ENCODE data around the gene PODXL2. TPM values are rescaled to one million over a fixed set of nuclear protein-coding genes. Genes with fewer than 3 reads are reported as not detected.

The PODXL2 gene
- total and polyA plus RNA-seq, 7 experiments from 2014 or later, result 2.2 to 6.5 (median 3.6) TPM

GRCh38 chr3:127587876-127588275 lies 41.1 kb upstream of the PODXL2 start:
- H3K4me3 Mint-ChIP-seq, result peak overlapping the region in 1 of 10 donors; percentile 23

DNA sequence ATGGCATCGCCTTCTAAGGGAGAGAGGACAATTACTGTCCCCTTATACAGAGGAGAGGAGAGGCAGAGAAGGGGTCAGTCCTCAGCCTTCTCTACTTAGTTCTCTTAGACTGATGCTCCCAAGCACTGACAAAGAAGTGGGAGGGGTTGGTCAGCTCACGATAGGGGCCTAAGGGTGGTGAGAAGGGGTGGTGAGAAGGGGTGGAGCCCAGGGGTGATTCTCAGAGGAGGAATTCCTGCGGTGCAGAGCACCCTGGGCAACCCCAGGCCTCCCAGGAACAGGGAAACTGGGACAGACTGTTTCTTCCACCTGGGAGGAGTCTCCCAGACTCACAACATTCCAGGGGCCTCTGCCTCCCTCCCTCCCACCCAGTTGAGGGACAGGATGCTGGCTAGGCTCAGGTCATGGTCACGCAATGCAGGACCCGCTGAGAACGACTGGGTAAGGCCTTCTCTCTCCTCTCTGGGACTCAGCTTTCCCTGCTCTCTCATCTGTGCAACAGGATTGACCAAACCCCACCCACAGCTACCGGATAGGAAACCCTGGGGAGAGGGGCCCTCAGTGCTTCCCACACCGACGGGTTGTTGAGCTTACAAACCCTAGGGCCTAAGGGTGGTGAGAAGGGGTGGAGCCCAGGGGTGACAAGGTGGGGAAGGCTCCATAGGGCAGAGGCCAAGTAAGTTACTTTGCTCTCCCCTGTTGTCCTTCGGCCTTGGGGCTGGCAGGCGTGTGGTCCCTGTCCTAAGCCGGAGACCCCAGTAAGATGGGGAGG lies 40.0 kb upstream of the PODXL2 start:
- Mint-ChIP-seq H3K36me3 (peaks cover 0 to 2% (median 0%) of the 10 kb centered on the region in 5 donors), H3K9me3 (no peaks in the 10 kb centered on the region), H3K27me3 (no peaks in the 10 kb centered on the region), H3K4me3 (peak overlapping the region; percentile 84 to 96 (median 88)), H3K27ac (peak overlapping the region in 7 of 9 donors; percentile 50 to 94 (median 77)), H3K4me1 (peaks cover 23 to 66% (median 55%) of the 10 kb centered on the region in 7 donors)
- ATAC-seq (no peak), DNase-seq (peak in 3 of 9 donors; percentile 17 to 30 (median 17))
- Histone ChIP-seq H3K36me3 (ENCODE audit: control insufficient read depth in 2 of 3, insufficient read depth in 3 of 3, low read length in 3 of 3) (peaks cover 0 to 3% (median 0%) of the 10 kb centered on the region in 3 experiments), H3K4me1 (ENCODE audit: control insufficient read depth in 2 of 2, insufficient read depth in 2 of 2, low read length in 2 of 2) (peaks cover 11 to 12% of the 10 kb centered on the region in 2 donors), H3K27me3 (ENCODE audit: control insufficient read depth in 2 of 2, insufficient read depth in 2 of 2, low read length in 2 of 2) (no peaks in the 10 kb centered on the region), H3K27ac (ENCODE audit: low read depth, low read length) (peak overlapping the region; percentile 80), H3K9me3 (ENCODE audit: control insufficient read depth in 2 of 3, low read length in 3 of 3) (no peaks in the 10 kb centered on the region), H3K4me3 (ENCODE audit: low read length) (peak overlapping the region; percentile 91)
- ChIA-PET CTCF (interaction anchor here (0.6 to 3.6 kb wide), 3 partner anchors 14 to 106 kb away, joined by 3 to 8 read pairs (median 7); no protein-coding TSS in a partner anchor), POLR2A (interaction anchor here (0.9 to 2.3 kb wide), 4 partner anchors 8 to 83 kb away, joined by 3 to 14 read pairs (median 4); partner anchors contain the start of gene MCM2)
- intact Hi-C loops (cut with micrococcal nuclease), result no loop called here

More at GRCh38 chr3:127587876-127588275, 41.1 kb upstream of the PODXL2 start:
- Mint-ChIP-seq H3K36me3 (peaks cover 0 to 2% (median 0%) of the 10 kb centered on the region in 5 donors), H3K4me1 (peaks cover 23 to 63% (median 55%) of the 10 kb centered on the region in 7 donors), H3K27ac (no peak overlapping the region), H3K27me3 (no peaks in the 10 kb centered on the region), H3K9me3 (no peaks in the 10 kb centered on the region)
- intact Hi-C loops (cut with micrococcal nuclease), result no loop called here
- Histone ChIP-seq H3K4me3 (ENCODE audit: low read length) (no peak overlapping the region), H3K4me1 (ENCODE audit: control insufficient read depth in 2 of 2, insufficient read depth in 2 of 2, low read length in 2 of 2) (peaks cover 11 to 12% of the 10 kb centered on the region in 2 donors), H3K36me3 (ENCODE audit: control insufficient read depth in 2 of 3, insufficient read depth in 3 of 3, low read length in 3 of 3) (peaks cover 0 to 3% (median 0%) of the 10 kb centered on the region in 3 experiments), H3K9me3 (ENCODE audit: control insufficient read depth in 2 of 3, low read length in 3 of 3) (no peaks in the 10 kb centered on the region), H3K27me3 (ENCODE audit: control insufficient read depth in 2 of 2, insufficient read depth in 2 of 2, low read length in 2 of 2) (no peaks in the 10 kb centered on the region), H3K27ac (ENCODE audit: low read depth, low read length) (no peak overlapping the region)
- ChIA-PET POLR2A (no interaction called here), CTCF (interaction anchor here (1.7 to 3.6 kb wide), 2 partner anchors 13 to 107 kb away, joined by 7 to 8 read pairs; no protein-coding TSS in a partner anchor)
- DNase-seq (no peak), ATAC-seq (no peak)

DNA sequence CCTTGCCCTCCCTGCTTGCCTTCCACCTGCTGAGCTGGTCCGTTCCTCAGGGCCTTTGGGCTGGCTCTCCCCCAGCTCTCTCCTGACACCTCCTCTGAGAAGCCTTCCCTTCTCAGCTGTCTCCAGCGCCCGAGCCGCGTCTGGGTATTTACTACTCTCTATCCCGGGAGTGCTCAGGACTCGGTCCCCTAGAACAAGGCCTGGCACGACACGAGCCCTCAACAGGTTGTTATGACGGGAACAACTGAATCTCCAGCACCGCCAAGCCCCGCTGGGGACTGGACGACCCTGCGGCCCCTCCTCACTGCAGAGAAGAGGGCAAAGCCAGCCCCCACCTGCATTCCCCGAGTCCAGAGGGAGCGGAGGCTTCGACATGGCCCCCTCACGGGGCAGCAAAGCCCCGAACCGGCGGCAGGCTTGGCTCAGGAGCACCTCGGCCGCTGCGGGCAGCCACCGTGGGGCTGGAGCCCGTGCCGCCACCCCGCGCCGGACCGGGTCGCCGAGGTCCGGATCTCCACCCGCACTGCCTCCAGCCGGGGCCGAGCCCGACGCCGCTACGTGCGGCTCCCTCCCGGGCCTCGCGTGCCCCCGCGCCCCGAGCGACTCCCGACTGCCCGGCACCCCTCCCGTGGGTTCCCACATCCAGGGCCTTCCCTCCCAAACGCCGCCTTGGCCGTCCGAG lies 39.2 kb upstream of the PODXL2 start:
- no peak for ATAC-seq
- peak in 5 of 9 donors; percentile 14 to 37 (median 19) for DNase-seq
- ChIA-PET CTCF (interaction anchor here (1.7 to 3.6 kb wide), 2 partner anchors 14 to 105 kb away, joined by 7 to 8 read pairs; no protein-coding TSS in a partner anchor), POLR2A (interaction anchor here (0.9 to 2.3 kb wide), 5 partner anchors 9 to 1028 kb away, joined by 3 to 14 read pairs (median 3); partner anchors contain the start of genes ABTB1 and MCM2)
- peaks cover 11 to 12% of the 10 kb centered on the region in 2 donors for H3K4me1 ChIP-seq (ENCODE audit: control insufficient read depth in 2 of 2, insufficient read depth in 2 of 2, low read length in 2 of 2)
- peaks cover 0 to 3% (median 0%) of the 10 kb centered on the region in 3 experiments for H3K36me3 ChIP-seq (ENCODE audit: control insufficient read depth in 2 of 3, insufficient read depth in 3 of 3, low read length in 3 of 3)
- peaks cover 21 to 62% (median 51%) of the 10 kb centered on the region in 7 donors for H3K4me1 Mint-ChIP-seq
- H3K27me3 Mint-ChIP-seq, result no peaks in the 10 kb centered on the region
- no peaks in the 10 kb centered on the region for H3K9me3 ChIP-seq (ENCODE audit: control insufficient read depth in 2 of 3, low read length in 3 of 3)
- H3K4me3 Mint-ChIP-seq, result peak overlapping the region; percentile 86 to 98 (median 92)
- peak overlapping the region; percentile 80 for H3K27ac ChIP-seq (ENCODE audit: low read depth, low read length)
- H3K9me3 Mint-ChIP-seq, result no peaks in the 10 kb centered on the region
- no peaks in the 10 kb centered on the region for H3K27me3 ChIP-seq (ENCODE audit: control insufficient read depth in 2 of 2, insufficient read depth in 2 of 2, low read length in 2 of 2)
- H3K27ac Mint-ChIP-seq, result peak overlapping the region in 8 of 9 donors; percentile 37 to 94 (median 76)
- intact Hi-C loops (cut with micrococcal nuclease), result loop anchor here (1.0 to 10.0 kb wide), 18 partner anchors 9 to 1995 kb away; partner anchors contain the start of genes ABTB1 (in 2 of the 2), MCM2 (in 2 of the 2), SEC61A1 (in 2 of the 2) and MBD4 (in 1 of the 2)
- peaks cover 0 to 2% (median 0%) of the 10 kb centered on the region in 5 donors for H3K36me3 Mint-ChIP-seq
- peak overlapping the region; percentile 91 for H3K4me3 ChIP-seq (ENCODE audit: low read length)

DNA sequence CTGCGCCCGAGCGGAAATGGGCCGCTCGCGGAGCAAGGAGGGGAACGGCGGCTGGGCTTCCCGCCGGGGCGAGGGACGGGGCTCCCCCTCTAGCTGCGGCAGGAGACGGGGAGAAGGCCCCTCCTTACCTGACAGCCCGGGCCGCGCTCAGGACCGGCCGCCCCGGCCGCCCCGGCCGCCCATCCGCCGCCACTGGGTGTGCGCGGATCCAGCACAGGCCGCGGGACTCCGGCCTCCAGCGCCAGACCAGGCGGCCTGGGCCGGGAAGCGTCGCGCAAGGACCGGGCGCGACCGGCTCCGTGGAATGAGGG lies 38.7 kb upstream of the PODXL2 start:
- Histone ChIP-seq H3K36me3 (ENCODE audit: control insufficient read depth in 2 of 3, insufficient read depth in 3 of 3, low read length in 3 of 3) (peaks cover 0 to 3% (median 0%) of the 10 kb centered on the region in 3 experiments), H3K4me3 (ENCODE audit: low read length) (peak overlapping the region; percentile 91), H3K9me3 (ENCODE audit: control insufficient read depth in 2 of 3, low read length in 3 of 3) (no peaks in the 10 kb centered on the region), H3K27ac (ENCODE audit: low read depth, low read length) (peak overlapping the region; percentile 80), H3K27me3 (ENCODE audit: control insufficient read depth in 2 of 2, insufficient read depth in 2 of 2, low read length in 2 of 2) (no peaks in the 10 kb centered on the region), H3K4me1 (ENCODE audit: control insufficient read depth in 2 of 2, insufficient read depth in 2 of 2, low read length in 2 of 2) (peaks cover 11 to 12% of the 10 kb centered on the region in 2 donors)
- Mint-ChIP-seq H3K4me1 (peaks cover 16 to 57% (median 46%) of the 10 kb centered on the region in 7 donors), H3K27ac (peak overlapping the region in 7 of 9 donors; percentile 86 to 95 (median 93)), H3K9me3 (no peaks in the 10 kb centered on the region), H3K27me3 (no peaks in the 10 kb centered on the region), H3K36me3 (peaks cover 0 to 1% (median 0%) of the 10 kb centered on the region in 5 donors), H3K4me3 (peak overlapping the region; percentile 86 to 99 (median 96))
- ChIA-PET CTCF (interaction anchor here (3.6 kb wide), 1 partner anchor 104 kb away, joined by 8 read pairs; no protein-coding TSS in a partner anchor), POLR2A (interaction anchor here (0.7 to 2.3 kb wide), 6 partner anchors 8 to 1118 kb away, joined by 3 to 14 read pairs (median 3); partner anchors contain the start of genes ABTB1 and MCM2)
- DNase-seq, result peak in 3 of 9 donors; percentile 12 to 63 (median 13)
- intact Hi-C loops (cut with micrococcal nuclease), result loop anchor here (1.0 to 10.0 kb wide), 18 partner anchors 8 to 1995 kb away; partner anchors contain the start of genes ABTB1 (in 2 of the 2), MCM2 (in 2 of the 2), SEC61A1 (in 2 of the 2) and MBD4 (in 1 of the 2)
- peak; percentile 34 for ATAC-seq

DNA sequence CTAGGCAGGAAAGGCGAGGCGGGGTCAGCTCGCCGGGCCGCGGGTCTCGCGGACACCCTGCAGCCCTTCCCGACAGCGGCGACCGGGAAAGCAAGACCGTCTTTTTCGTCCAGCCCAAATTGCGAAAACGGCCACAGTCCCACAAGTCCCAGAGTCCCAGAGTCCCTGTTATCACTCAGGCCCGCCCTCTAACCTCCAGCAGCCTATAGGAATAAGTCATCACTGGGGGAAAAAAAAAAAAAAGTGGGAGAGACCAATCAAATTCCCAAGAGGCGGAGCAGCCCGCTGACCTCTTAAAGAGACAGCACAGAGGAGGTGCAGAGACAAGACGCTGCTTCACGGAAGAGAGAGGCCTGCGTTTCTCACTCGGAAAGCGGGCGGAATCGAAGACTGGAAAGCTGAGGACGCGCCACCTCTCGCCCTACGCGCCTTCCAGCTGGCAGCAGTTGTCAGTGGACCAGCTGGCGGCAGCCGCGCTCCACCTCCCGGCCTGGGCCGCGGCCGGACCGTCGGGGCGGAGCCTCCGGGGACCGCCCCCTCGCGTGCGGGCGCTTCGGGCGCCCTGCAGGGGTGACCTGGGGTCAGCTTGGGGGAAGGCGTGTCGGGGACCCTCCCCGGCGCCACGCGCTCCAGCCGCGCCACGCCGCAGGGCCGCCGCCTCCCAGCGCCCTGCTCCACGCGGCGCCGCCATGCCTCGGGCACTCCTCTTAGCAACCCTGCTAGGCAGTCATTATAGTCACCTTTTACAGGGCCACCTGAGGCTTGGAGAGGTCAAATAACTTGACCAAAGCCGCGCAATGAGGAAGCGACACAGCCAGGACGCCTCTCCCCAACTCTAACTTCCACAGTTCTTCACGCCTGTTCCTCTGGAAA lies 38.2 kb upstream of the PODXL2 start, which contains the start of gene TPRA1:
TPRA1 (minus strand) TSS at position 141 of the 873 bp plus-strand sequence. CDS start 10,587 bp downstream, outside the sequence.
- no peaks in the 10 kb centered on the region for H3K27me3 ChIP-seq (ENCODE audit: control insufficient read depth in 2 of 2, insufficient read depth in 2 of 2, low read length in 2 of 2)
- H3K4me1 Mint-ChIP-seq, result peaks cover 14 to 51% (median 43%) of the 10 kb centered on the region in 7 donors
- peaks cover 0 to 3% (median 0%) of the 10 kb centered on the region in 3 experiments for H3K36me3 ChIP-seq (ENCODE audit: control insufficient read depth in 2 of 3, insufficient read depth in 3 of 3, low read length in 3 of 3)
- DNase-seq (peak; percentile 58 to 90 (median 85)), ATAC-seq (peak; percentile 90)
- H3K9me3 ChIP-seq (ENCODE audit: control insufficient read depth in 2 of 3, low read length in 3 of 3), result no peaks in the 10 kb centered on the region
- peak within 1 kb of the TSS; percentile 80 for H3K27ac ChIP-seq (ENCODE audit: low read depth, low read length)
- H3K4me3 ChIP-seq (ENCODE audit: low read length), result peak within 1 kb of the TSS; percentile 91
- H3K4me1 ChIP-seq (ENCODE audit: control insufficient read depth in 2 of 2, insufficient read depth in 2 of 2, low read length in 2 of 2), result peaks cover 11 to 12% of the 10 kb centered on the region in 2 donors
- intact Hi-C loops (cut with micrococcal nuclease), result loop anchor here (1.0 to 10.0 kb wide), 19 partner anchors 7 to 1996 kb away; partner anchors contain the start of genes ABTB1 (in 2 of the 2), MCM2 (in 2 of the 2), SEC61A1 (in 2 of the 2) and MBD4 (in 1 of the 2)
- peak within 1 kb of the TSS; percentile 86 to 99 (median 96) for H3K4me3 Mint-ChIP-seq
- POLR2A ChIA-PET, result interaction anchor here (0.6 to 2.3 kb wide), 8 partner anchors 8 to 1118 kb away, joined by 3 to 14 read pairs (median 3); partner anchors contain the start of genes ABTB1 and MCM2
- H3K36me3 Mint-ChIP-seq, result no peaks in the 10 kb centered on the region
- H3K9me3 Mint-ChIP-seq, result no peaks in the 10 kb centered on the region
- CTCF ChIA-PET, result interaction anchor here (0.6 to 3.6 kb wide), 4 partner anchors 13 to 104 kb away, joined by 3 to 8 read pairs (median 4); no protein-coding TSS in a partner anchor
- H3K27me3 Mint-ChIP-seq, result no peaks in the 10 kb centered on the region
- H3K27ac Mint-ChIP-seq, result peak within 1 kb of the TSS; percentile 86 to 96 (median 94)

All from naive thymus-derived CD4-positive, alpha-beta T cell (primary cell).